ENCODE data around the gene CHD5.

DNA sequence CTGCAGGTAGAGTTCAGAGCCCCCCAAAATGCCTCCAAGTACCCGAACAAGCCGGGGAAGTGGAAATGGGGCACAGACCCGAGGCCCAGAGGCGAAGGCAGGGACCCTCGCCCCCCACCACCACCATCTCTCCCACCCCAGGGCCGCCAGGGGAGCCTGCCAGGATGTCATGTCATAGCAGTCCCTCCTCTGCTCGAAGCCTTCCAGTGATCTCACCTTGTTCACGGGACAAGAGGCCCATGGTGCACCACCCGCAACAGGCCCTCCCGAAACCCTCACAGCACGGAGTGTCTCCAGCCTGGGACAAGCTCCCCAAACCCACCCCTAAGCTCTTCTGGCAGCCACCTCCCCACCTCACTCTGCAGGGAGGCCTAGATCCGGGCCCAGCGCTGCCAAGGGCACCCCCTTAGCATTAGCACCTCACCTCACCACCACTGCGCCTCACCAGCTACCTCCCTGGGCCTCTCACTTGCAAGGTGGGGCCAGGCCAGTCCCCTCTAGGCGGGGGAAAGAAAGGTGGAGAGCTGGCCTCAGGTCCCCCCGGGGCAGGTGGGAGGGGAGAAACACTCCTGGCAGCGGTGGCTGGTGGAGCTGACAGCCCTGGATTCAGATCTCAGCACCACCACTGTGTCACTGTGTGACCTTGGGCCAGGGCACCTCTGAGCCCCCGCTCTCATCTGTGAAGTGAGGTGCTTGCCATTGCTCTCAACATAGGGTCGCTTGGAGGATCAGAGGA lies 13.3 kb downstream of the CHD5 start:
- TF ChIP-seq POLR2AphosphoS5 (IDR thresholded peaks at IDR 0.05; ENCODE audit: low read depth, low read length) (no peak), SIN3A (IDR thresholded peaks at IDR 0.05; ENCODE audit: borderline replicate concordance, insufficient read depth, low read depth, low read length) (no peak)
